Inferior parietal cortex (tissue), 1 donor: ENCODE data around the gene CYP4A22.
"Not testable (repeated sequence)": the region's sequence is repeated elsewhere in the genome, so short reads cannot be mapped to it uniquely, and the experiment has no call there.

Source experiments
- DNase-seq: peaks from one replicate; pipeline ENCODE4 v3.0.0-alpha.2; 2016; ENCODE audit errors: extremely low spot score

CYP4A22 gene

GRCh38 chr1:47184822-47185677, 47.8 kb downstream of the CYP4A22 start:
- no peak for DNase-seq

GRCh38 chr1:47186267-47187185, 49.3 kb downstream of the CYP4A22 start:
- DNase-seq = no peak

- no peak for DNase-seq
These were observed 50.1 kb downstream of the CYP4A22 start for GRCh38 chr1:47187231-47187925.

DNA sequence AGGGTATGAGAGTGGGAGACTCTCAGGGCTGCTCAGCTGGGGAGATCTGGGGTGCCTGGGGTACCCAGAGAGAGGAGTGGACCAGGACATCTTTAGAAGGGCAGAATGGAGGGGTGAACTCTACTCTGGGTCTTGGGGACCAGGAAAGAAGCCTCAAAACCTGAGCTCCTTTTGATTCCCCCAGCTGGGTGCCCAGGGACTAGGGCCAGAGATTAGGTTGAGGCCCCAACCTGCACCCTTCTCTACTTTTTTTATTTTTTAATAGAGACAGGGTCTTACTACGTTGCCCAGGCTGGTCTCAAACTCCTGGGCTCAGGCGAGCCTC, 50.6 kb downstream of the CYP4A22 start:
- no peak for DNase-seq

DNA sequence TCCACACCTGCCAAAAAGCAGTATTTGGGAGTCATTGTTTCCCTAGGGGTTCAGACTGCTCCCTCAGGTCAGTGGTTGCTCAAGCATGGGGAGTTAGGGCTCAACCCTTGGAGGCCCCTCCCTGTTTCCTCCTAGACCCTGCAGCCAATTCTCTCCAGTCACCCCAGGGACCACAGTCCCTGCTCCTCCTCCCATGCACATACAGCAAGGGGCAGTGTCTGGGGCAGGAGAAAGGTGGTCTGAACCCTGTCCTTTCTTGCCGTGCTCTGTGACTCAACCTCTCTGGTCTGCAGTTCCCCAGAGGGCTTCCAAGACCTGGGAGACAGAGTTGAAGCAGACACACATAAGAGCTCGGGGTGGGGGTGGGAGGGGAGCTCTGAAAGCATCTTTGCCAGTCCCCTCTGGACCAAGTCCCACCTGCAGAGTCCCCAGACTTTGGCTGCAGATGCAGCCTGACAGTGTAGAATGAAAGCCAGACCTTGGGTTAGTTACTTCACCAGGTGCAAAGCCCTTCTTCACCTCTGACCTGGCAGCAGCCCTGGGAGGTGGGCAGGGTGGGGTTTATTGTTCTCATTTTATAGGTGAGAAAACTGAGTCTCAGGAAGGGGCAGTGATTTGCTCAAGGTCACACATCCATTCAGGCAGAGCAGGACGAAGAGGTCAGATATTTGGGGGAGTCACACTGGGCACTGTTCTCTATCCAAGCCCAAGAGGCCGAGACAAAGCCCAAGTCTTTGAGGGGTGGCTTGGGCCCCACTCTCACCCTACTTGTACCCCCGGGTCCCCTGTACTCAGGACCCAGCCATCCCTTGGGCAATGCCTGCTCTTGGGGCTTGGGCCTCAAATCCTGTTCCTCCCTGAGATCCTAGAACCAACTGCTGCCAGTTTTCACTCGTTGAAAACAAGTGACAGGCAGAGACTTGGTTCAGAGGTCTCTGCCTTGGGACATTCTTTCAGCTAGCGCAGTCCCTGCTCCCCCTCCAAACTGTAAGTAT, 51.8 kb downstream of the CYP4A22 start:
- DNase-seq = no peak

DNA sequence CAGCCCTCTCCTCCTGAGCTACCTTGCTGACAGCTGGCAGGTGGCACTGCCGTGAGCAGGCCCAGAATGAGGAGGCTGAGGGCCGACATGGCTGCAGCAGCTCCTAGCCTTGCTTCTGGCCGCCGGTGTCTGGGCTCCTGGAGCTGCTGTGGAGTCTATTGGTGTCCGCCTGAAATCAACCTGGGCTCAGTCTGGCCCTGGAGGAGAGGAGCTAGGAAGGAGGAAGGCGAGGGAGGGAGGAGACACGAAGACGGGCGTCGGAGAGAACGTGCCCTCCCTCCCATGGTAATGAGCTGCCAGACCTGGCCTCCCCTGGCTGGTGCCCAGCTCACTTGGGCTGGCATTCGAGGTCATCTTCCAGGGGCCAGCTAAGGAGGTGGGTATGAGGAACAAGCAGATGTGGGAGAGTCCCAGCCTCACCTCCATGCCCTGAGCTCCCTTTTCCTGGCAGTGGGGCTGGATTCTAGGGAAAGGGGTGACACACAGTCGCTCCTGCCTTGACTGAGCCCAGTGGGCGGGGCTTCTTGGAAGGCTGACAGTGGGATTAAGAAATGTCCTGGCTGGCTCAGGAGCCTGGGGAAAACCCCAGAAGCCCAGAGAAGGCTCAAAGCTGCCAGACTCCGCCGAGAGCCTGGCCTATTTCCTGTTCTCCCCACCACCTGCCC, 52.7 kb downstream of the CYP4A22 start, which contains the start of gene PDZK1IP1:
Gene PDZK1IP1 (minus strand): TSS at position 193 of the 665 bp plus-strand sequence. CDS start 104 bp downstream, at position 89.
- DNase-seq = no peak

DNA sequence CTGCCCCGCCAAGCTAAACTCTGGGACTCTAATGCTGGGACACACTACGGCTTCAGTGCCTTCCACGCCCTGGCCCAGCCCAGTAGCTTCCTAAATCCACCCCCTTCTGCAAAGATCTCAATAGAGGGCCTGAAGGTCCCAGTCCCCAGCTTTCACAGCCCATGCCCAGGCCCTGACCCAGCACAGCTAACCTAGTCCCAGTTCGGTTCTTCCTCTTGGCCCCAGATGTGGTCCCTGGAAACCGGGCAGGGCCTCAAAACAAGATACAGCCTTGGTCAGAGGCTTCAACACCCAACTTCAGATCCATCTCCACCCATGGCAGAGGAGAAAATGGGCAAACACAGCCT, 53.2 kb downstream of the CYP4A22 start:
- no peak for DNase-seq

GRCh38 chr1:47190857-47191256, 53.6 kb downstream of the CYP4A22 start:
- DNase-seq = no peak

- DNase-seq = no peak
These were observed 54.8 kb downstream of the CYP4A22 start for GRCh38 chr1:47191940-47192457.

- DNase-seq = peak; percentile 82
These were observed 55.5 kb downstream of the CYP4A22 start for GRCh38 chr1:47192458-47193384.

DNA sequence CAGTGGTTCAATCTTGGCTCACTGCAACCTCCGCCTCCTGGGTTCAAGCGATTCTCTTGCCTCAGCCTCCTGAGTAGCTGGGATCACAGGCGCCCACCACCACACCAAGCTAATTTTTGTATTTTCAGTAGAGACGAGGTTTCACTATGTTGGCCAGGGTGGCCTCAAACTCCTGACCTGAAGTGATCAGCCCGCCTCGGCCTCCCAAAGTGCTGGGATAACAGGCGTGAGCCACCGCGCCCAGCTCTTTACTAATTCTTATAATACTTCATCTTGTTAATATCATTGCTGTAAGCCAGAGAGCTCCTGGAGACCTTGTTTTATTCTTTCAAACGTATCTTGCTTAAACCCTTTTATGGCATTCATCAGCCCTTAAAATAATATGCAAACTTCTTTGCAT, 56.3 kb downstream of the CYP4A22 start:
- DNase-seq = not testable (repeated sequence)

- DNase-seq = no peak
These were observed 57.1 kb downstream of the CYP4A22 start for GRCh38 chr1:47194311-47194710.

- not testable (repeated sequence) for DNase-seq
These were observed 58.7 kb downstream of the CYP4A22 start for GRCh38 chr1:47195981-47196380.

DNA sequence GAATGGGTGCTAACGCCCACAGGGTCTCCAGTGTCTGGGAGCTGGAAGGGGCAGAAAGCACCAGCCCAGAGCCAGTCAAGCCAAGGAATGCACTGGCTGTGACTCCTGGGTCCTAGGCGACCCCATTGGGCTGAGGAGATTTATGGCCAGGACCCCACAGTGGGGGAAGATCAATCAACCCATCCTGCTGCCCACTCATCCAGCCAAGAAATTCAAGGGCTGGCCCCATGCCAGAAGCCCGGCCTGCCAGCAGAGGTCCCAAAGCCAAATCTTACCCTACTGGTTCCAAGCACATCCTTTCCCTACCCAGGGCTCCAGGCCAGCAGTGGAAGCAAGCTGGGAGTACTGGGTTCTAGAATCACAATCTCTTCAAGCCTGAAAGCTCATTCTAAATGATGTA, 59.4 kb downstream of the CYP4A22 start:
- DNase-seq = no peak

GRCh38 chr1:47198214-47198613, 61.0 kb downstream of the CYP4A22 start:
- no peak for DNase-seq
